Stomach (tissue), 9 donors: ENCODE data around the gene TLR9. TPM values are rescaled to one million over a fixed set of nuclear protein-coding genes. Genes with fewer than 3 reads are reported as not detected.

Experiments
- DNase-seq, 2 donors: peaks; one replicate each; pipeline versions ENCODE4 v3.0.0 to v3.0.0-alpha.2; 2013 to 2019
- H3K27ac ChIP-seq, 5 donors: fragments of 200-600 bp in 4 of 5; sonication (generic) in 4 of 5; one replicate each; pipeline ENCODE4 v1.5.1; 2013 to 2019; ENCODE audit warnings: mild to moderate bottlenecking in 1 of 5, moderate library complexity in 1 of 5
- H3K27me3 ChIP-seq, 3 donors: fragments of 200-600 bp; sonication (generic); one replicate each; pipeline ENCODE4 v1.5.1; 2017 to 2019; ENCODE audit warnings: mixed run types in 1 of 3
- H3K36me3 ChIP-seq, 4 donors: fragments of 200-600 bp; sonication (generic); 1 replicate in 3 of 4; 2 replicates in 1 of 4; pipeline ENCODE4 v1.5.1; 2016 to 2019
- H3K4me1 ChIP-seq, 4 donors: fragments of 200-600 bp; sonication (generic); one replicate each; pipeline ENCODE4 v1.5.1; 2016 to 2019
- H3K4me3 ChIP-seq, 4 donors: fragments of 200-600 bp; sonication (generic) in 3 of 4; one replicate each; pipeline ENCODE4 v1.5.1; 2016 to 2019; ENCODE audit warnings: mild to moderate bottlenecking in 1 of 4
- H3K9me3 ChIP-seq, 4 donors: fragments of 200-600 bp; sonication (generic); one replicate each; pipeline ENCODE4 v1.5.1; 2016 to 2019
- CTCF ChIP-seq, 7 experiments: fragments of 450-650 bp in 4 of 7; fragments of 200-600 bp in 3 of 7; sonication (generic) in 3 of 7; IDR thresholded peaks; one replicate each; pipeline ENCODE4 v1.5.1; 2016 to 2019; ENCODE audit warnings: antibody characterized with exemption in 7 of 7, control low read depth in 2 of 7, mild to moderate bottlenecking in 1 of 7
- EP300 ChIP-seq: sonication (generic); formaldehyde crosslinking; IDR thresholded peaks from one replicate; pipeline ENCODE4 v1.6.1; 2017; ENCODE audit warnings: antibody characterized with exemption
- POLR2A ChIP-seq, 4 donors: fragments of 450-650 bp; IDR thresholded peaks; one replicate each; pipeline ENCODE4 v1.6.1; 2016; ENCODE audit warnings: antibody characterized with exemption in 4 of 4, control low read depth in 2 of 4, mild to moderate bottlenecking in 1 of 4, moderate library complexity in 1 of 4
- POLR2AphosphoS5 ChIP-seq, 3 donors: sonication (generic); formaldehyde crosslinking; IDR thresholded peaks; one replicate each; pipeline ENCODE4 v1.6.1; 2016; ENCODE audit warnings: antibody characterized with exemption in 3 of 3
- WGBS, 5 donors: extraction: QIAGEN DNeasy Blood & Tissue Kit in 3 of 5; methylation state at CpG; one replicate each; pipeline versions ENCODE4 v1.1.5 to v1.1.7; 2013 to 2018; 5-methylcytosine and 5-hydroxymethylcytosine counted together
- intact Hi-C: fragments of 100-400 bp; cut with DNase I; formaldehyde crosslinking; loops from one replicate; pipeline ENCODE4 v1.15.1; 2023; ENCODE audit warnings: low total_unique reads
- polyA plus RNA-seq, 3 donors: library from polyadenylated mRNA; stranded (reverse); fragments of 200-250 nt; gene quantifications; one replicate each; pipeline ENCODE4 v1.2.3, GENCODE V29; 2013
- total RNA-seq, 5 donors: library from RNA; depleted of rRNA; stranded (reverse); fragments of >200 nt; gene quantifications; one replicate each; pipeline versions ENCODE4 v1.1.0 to v1.2.3, GENCODE V29; 2014 to 2016
- donor health status: healthy with polysubstance abuse.
- donor health status: Bipolar disorder and iron deficiency.
- donor health status: healthy.

Gene TLR9
- total and polyA plus RNA-seq, 8 donors = 0.18 TPM; not detected in 7

GRCh38 chr3:52215351-52215750 lies 10.1 kb downstream of the TLR9 start:
- peaks cover 51 to 57% (median 54%) of the 10 kb centered on the region in 4 donors for H3K36me3 ChIP-seq
- TF ChIP-seq CTCF (IDR thresholded peaks at IDR 0.05) (no peak), POLR2AphosphoS5 (IDR thresholded peaks at IDR 0.05) (no peak), POLR2A (IDR thresholded peaks at IDR 0.05) (no peak), EP300 (no peak)
- intact Hi-C loops = no loop called here
- WGBS, 5 donors = 94 to 98% (median 95%) methylated on average over 7 of the region's 7 CpGs
- no peaks in the 10 kb centered on the region for H3K27me3 ChIP-seq
- H3K4me1 ChIP-seq = peaks cover 41 to 78% (median 49%) of the 10 kb centered on the region in 4 donors
- peak in 1 of 2 donors; percentile 1 for DNase-seq
- peak overlapping the region in 3 of 5 donors; percentile 85 to 94 (median 90) for H3K27ac ChIP-seq
- H3K9me3 ChIP-seq = no peaks in the 10 kb centered on the region
- no peak overlapping the region for H3K4me3 ChIP-seq

GRCh38 chr3:52213901-52214300 lies 11.5 kb downstream of the TLR9 start:
- H3K27me3 ChIP-seq = no peaks in the 10 kb centered on the region
- peaks cover 29 to 71% (median 39%) of the 10 kb centered on the region in 4 donors for H3K4me1 ChIP-seq
- no peaks in the 10 kb centered on the region for H3K9me3 ChIP-seq
- no peak for TF ChIP-seq POLR2AphosphoS5 (IDR thresholded peaks at IDR 0.05)
- no peak for TF ChIP-seq EP300
- no peak for TF ChIP-seq POLR2A (IDR thresholded peaks at IDR 0.05)
- TF ChIP-seq CTCF (IDR thresholded peaks at IDR 0.05) = no peak
- H3K36me3 ChIP-seq = peaks cover 65 to 72% (median 69%) of the 10 kb centered on the region in 4 donors
- DNase-seq = no peak
- intact Hi-C loops = no loop called here
- H3K4me3 ChIP-seq = no peak overlapping the region
- H3K27ac ChIP-seq = no peak overlapping the region

- Histone ChIP-seq H3K9me3 (no peaks in the 10 kb centered on the region), H3K4me3 (no peak overlapping the region), H3K27ac (no peak overlapping the region), H3K36me3 (peaks cover 73 to 81% (median 78%) of the 10 kb centered on the region in 4 donors), H3K4me1 (peaks cover 20 to 62% (median 30%) of the 10 kb centered on the region in 4 donors), H3K27me3 (no peaks in the 10 kb centered on the region)
- intact Hi-C loops = no loop called here
- WGBS, 5 donors = 59 to 73% (median 64%) methylated on average over 8 of the region's 8 CpGs
- no peak for DNase-seq
- TF ChIP-seq EP300 (no peak), POLR2A (IDR thresholded peaks at IDR 0.05) (no peak), POLR2AphosphoS5 (IDR thresholded peaks at IDR 0.05) (no peak), CTCF (IDR thresholded peaks at IDR 0.05) (no peak)
Observed at GRCh38 chr3:52213005-52213404, 12.4 kb downstream of the TLR9 start.

GRCh38 chr3:52211268-52211891 lies 14.1 kb downstream of the TLR9 start:
- Histone ChIP-seq H3K27me3 (no peaks in the 10 kb centered on the region), H3K27ac (peak overlapping the region in 3 of 5 donors; percentile 3 to 60 (median 35)), H3K9me3 (no peaks in the 10 kb centered on the region), H3K4me1 (peaks cover 4 to 46% (median 15%) of the 10 kb centered on the region in 4 donors), H3K4me3 (no peak overlapping the region), H3K36me3 (peaks cover 88 to 97% (median 94%) of the 10 kb centered on the region in 4 donors)
- TF ChIP-seq POLR2AphosphoS5 (IDR thresholded peaks at IDR 0.05) = no peak
- peak in 1 of 2 donors; percentile 1 for DNase-seq
- intact Hi-C loops = no loop called here
- 93 to 95% (median 94%) methylated on average over 18 of the region's 18 CpGs for WGBS, 5 donors

- H3K36me3 ChIP-seq = peaks cover 93 to 100% (median 100%) of the 10 kb centered on the region in 4 donors
- no peak overlapping the region for H3K4me3 ChIP-seq
- TF ChIP-seq EP300 (no peak), CTCF (IDR thresholded peaks at IDR 0.05) (no peak), POLR2A (IDR thresholded peaks at IDR 0.05) (no peak), POLR2AphosphoS5 (IDR thresholded peaks at IDR 0.05) (peak in 2 of 3 donors; percentile 62 to 74)
- WGBS, 5 donors = 46 to 70% (median 52%) methylated on average over 6 of the region's 6 CpGs
- no peaks in the 10 kb centered on the region for H3K9me3 ChIP-seq
- intact Hi-C loops = no loop called here
- H3K27ac ChIP-seq = peak overlapping the region in 3 of 5 donors; percentile 35 to 60 (median 54)
- H3K4me1 ChIP-seq = peaks cover 0 to 38% (median 8%) of the 10 kb centered on the region in 4 donors
- peak; percentile 41 to 88 for DNase-seq
- no peaks in the 10 kb centered on the region for H3K27me3 ChIP-seq
Observed at GRCh38 chr3:52210550-52211046, 14.8 kb downstream of the TLR9 start.
